ENCODE measurements around the gene MGAT5B.

- TF ChIP-seq CTCF (IDR thresholded peaks at IDR 0.05; ENCODE audit: low read depth, low read length, poor library complexity, severe bottlenecking) (peak; percentile 54), EZH2phosphoT487 (IDR thresholded peaks at IDR 0.05; ENCODE audit: borderline replicate concordance, low read length) (no peak)
Observed at GRCh38 chr17:76940738-76941350, 72.6 kb downstream of the MGAT5B start.

All from DOHH2 (cell line).